ENCODE measurements around the gene IL2RA. TPM values are rescaled to one million over a fixed set of nuclear protein-coding genes. Genes with fewer than 3 reads are reported as not detected.

The IL2RA gene
- total RNA-seq, 1 experiment from 2014 or later, result 0.59 TPM

DNA sequence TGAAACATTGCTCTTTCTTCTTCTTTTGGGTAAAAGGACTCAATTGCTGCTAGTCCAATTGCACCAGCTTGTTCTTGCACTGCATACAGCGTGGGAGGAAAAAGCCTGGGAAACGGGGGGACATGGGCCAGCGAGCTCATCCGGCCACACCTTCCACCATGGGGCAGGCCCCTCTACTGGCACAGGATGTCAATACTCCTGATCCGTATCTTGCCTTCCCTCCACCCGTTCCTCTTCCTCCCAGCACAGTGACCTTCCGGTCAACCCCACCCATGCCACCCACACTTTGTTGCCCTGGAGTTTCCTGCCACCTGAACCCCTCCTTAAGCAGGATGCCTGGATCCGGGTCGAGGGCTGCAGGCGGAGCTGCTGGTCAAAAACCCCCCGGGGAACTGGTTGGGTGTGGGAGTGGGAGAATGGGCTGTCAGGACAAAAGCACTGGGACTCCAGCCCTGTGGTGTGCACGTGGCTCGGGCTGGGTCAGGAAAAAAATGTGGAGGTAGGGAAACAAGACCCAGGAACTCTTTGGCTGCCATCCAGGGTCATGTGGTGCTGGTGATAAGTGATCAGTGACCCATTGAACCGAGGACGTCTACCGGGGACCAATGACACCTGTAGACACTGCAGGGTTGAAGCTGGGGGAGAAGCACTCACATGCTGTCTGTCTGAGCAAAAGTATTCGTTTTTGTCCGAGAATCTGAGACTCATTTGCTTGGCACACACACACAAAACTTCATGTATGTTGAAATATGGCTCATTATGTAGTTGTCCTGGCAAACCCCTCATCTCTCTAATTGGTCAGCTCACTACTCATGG is 8.1 kb downstream of the IL2RA start (continued):
- TF ChIP-seq, protein P1, sequence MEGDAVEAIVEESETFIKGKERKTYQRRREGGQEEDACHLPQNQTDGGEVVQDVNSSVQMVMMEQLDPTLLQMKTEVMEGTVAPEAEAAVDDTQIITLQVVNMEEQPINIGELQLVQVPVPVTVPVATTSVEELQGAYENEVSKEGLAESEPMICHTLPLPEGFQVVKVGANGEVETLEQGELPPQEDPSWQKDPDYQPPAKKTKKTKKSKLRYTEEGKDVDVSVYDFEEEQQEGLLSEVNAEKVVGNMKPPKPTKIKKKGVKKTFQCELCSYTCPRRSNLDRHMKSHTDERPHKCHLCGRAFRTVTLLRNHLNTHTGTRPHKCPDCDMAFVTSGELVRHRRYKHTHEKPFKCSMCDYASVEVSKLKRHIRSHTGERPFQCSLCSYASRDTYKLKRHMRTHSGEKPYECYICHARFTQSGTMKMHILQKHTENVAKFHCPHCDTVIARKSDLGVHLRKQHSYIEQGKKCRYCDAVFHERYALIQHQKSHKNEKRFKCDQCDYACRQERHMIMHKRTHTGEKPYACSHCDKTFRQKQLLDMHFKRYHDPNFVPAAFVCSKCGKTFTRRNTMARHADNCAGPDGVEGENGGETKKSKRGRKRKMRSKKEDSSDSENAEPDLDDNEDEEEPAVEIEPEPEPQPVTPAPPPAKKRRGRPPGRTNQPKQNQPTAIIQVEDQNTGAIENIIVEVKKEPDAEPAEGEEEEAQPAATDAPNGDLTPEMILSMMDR (IDR thresholded peaks at IDR 0.05 in 2 of 3, conservative IDR thresholded peaks at IDR 0.05 in 1 of 3; ENCODE audit: borderline replicate concordance in 1 of 3, insufficient read depth in 1 of 3, low read depth in 2 of 3, low read length in 2 of 3), result no peak
- TF ChIP-seq EZH2phosphoT487 (IDR thresholded peaks at IDR 0.05; ENCODE audit: borderline replicate concordance) (no peak), SP1 (IDR thresholded peaks at IDR 0.05; ENCODE audit: low read depth) (no peak), POLR2AphosphoS5 (IDR thresholded peaks at IDR 0.05; ENCODE audit: low read depth, low read length) (no peak)
- TF ChIP-seq, protein P2, sequence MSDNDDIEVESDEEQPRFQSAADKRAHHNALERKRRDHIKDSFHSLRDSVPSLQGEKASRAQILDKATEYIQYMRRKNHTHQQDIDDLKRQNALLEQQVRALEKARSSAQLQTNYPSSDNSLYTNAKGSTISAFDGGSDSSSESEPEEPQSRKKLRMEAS (IDR thresholded peaks at IDR 0.05), result no peak
- TF ChIP-seq, protein P3, sequence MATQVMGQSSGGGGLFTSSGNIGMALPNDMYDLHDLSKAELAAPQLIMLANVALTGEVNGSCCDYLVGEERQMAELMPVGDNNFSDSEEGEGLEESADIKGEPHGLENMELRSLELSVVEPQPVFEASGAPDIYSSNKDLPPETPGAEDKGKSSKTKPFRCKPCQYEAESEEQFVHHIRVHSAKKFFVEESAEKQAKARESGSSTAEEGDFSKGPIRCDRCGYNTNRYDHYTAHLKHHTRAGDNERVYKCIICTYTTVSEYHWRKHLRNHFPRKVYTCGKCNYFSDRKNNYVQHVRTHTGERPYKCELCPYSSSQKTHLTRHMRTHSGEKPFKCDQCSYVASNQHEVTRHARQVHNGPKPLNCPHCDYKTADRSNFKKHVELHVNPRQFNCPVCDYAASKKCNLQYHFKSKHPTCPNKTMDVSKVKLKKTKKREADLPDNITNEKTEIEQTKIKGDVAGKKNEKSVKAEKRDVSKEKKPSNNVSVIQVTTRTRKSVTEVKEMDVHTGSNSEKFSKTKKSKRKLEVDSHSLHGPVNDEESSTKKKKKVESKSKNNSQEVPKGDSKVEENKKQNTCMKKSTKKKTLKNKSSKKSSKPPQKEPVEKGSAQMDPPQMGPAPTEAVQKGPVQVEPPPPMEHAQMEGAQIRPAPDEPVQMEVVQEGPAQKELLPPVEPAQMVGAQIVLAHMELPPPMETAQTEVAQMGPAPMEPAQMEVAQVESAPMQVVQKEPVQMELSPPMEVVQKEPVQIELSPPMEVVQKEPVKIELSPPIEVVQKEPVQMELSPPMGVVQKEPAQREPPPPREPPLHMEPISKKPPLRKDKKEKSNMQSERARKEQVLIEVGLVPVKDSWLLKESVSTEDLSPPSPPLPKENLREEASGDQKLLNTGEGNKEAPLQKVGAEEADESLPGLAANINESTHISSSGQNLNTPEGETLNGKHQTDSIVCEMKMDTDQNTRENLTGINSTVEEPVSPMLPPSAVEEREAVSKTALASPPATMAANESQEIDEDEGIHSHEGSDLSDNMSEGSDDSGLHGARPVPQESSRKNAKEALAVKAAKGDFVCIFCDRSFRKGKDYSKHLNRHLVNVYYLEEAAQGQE (IDR thresholded peaks at IDR 0.05; ENCODE audit: low read depth), result no peak

DNA sequence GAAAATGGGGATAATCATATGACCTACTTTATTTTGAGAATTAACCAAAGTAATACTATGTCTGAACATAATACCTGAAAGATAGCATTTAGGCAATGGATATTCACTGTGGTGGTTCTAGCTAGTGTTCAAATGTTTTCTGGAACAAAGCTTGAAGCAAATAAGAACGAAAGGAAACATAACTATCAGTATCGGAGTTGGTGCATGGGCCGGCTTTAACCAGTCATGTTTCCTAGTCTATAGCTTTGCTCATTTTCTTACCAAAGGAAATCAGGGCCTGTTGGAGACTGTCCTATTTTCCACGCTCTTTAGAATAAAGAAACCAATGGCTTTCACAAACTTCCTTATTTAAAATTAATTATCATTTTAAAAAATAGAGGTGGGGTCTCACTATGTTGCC is 8.9 kb downstream of the IL2RA start:
- H3K9me2 ChIP-seq (ENCODE audit: insufficient read depth), result no peaks in the 10 kb centered on the region
- H2AFZ ChIP-seq (ENCODE audit: low read depth, low read length, poor library complexity, severe bottlenecking), result no peak overlapping the region
- no peak overlapping the region for H3K27ac ChIP-seq (ENCODE audit: low read depth, low read length)
- POLR2A ChIA-PET, result no interaction called here
- H3K36me3 ChIP-seq (ENCODE audit: control insufficient read depth in 1 of 2, insufficient read depth in 2 of 2, low read length in 2 of 2), result no peaks in the 10 kb centered on the region
- RAD21 ChIA-PET (ENCODE audit: low non-redundant PET in 1 of 2, low total read pairs in 2 of 2, uncharacterized antibody in 2 of 2, unreplicated experiment in 2 of 2), result no interaction called here
- intact Hi-C loops (cut with micrococcal nuclease), result no loop called here
- ATAC-seq (no peak), DNase-seq (ENCODE audit: low read depth, low spot score) (no peak)
- no TSS peak for BruUV-seq (replicated peaks)
- no peaks in the 10 kb centered on the region for H4K20me1 ChIP-seq (ENCODE audit: insufficient read depth)
- peak overlapping the region; percentile 48; the same call in 1 of the 2 replicates for H3K4me2 ChIP-seq (ENCODE audit: low read length)
- H3K4me3 ChIP-seq (replicated peaks in 1 of 2; ENCODE audit: low read depth in 1 of 2, low read length in 2 of 2), result no peak overlapping the region
- H3K9me3 ChIP-seq (ENCODE audit: control insufficient read depth in 1 of 2, insufficient read depth in 1 of 2, low read depth in 1 of 2, low read length in 2 of 2), result no peaks in the 10 kb centered on the region
- peaks cover 10 to 25% of the 10 kb centered on the region in 2 experiments; a peak in 3 of 4 replicates for H3K4me1 ChIP-seq (ENCODE audit: control insufficient read depth in 1 of 2, insufficient read depth in 2 of 2, low read length in 2 of 2)
- no peak overlapping the region for H3K9ac ChIP-seq (ENCODE audit: low read length)
- no peaks in the 10 kb centered on the region for H3K79me2 ChIP-seq (ENCODE audit: insufficient read depth, low read length)
- CTCF ChIA-PET, result no interaction called here
- peaks cover 19% of the 10 kb centered on the region; the same call in 1 of the 2 replicates for H3K27me3 ChIP-seq (ENCODE audit: insufficient read depth, low read length)
- TF ChIP-seq EZH2phosphoT487 (IDR thresholded peaks at IDR 0.05; ENCODE audit: borderline replicate concordance) (no peak), CBX3 (IDR thresholded peaks at IDR 0.05; ENCODE audit: low read depth) (no peak), ZNF274 (IDR thresholded peaks at IDR 0.05; ENCODE audit: low read depth, low read length) (no peak), SIN3A (IDR thresholded peaks at IDR 0.05; ENCODE audit: low read depth) (no peak), SRF (IDR thresholded peaks at IDR 0.05; ENCODE audit: low read depth) (no peak), POLR2A (IDR thresholded peaks at IDR 0.05; ENCODE audit: borderline replicate concordance, extremely low read depth, insufficient read depth, insufficient read length) (no peak), CEBPB (IDR thresholded peaks at IDR 0.05; ENCODE audit: low read depth) (no peak), ELF1 (IDR thresholded peaks at IDR 0.05; ENCODE audit: borderline replicate concordance, low read depth) (no peak), RAD21 (IDR thresholded peaks at IDR 0.05; ENCODE audit: low read depth) (no peak), YY1 (IDR thresholded peaks at IDR 0.05; ENCODE audit: extremely low read depth, insufficient replicate concordance, low read depth, low read length) (no peak), FOSL1 (IDR thresholded peaks at IDR 0.05; ENCODE audit: low read depth) (no peak), ZFX (IDR thresholded peaks at IDR 0.05) (no peak)
- TF ChIP-seq, protein P1 (IDR thresholded peaks at IDR 0.05 in 2 of 3, conservative IDR thresholded peaks at IDR 0.05 in 1 of 3; ENCODE audit: borderline replicate concordance in 1 of 3, insufficient read depth in 1 of 3, low read depth in 2 of 3, low read length in 2 of 3), result no peak

Measured in HCT116 (cell line).